HG03442 (cell line): ENCODE data around the gene EXOC3L4.
"Not testable (repeated sequence)": the region's sequence is repeated elsewhere in the genome, so short reads cannot be mapped to it uniquely, and the experiment has no call there.

Experiments
- ATAC-seq: cut with Tn5 transposase; IDR thresholded peaks from one replicate; pipeline ENCODE4 v1.9.1; 2021; ENCODE audit warnings: mild to moderate bottlenecking, moderate library complexity; ENCODE audit not compliant: unreplicated experiment

EXOC3L4 gene

DNA sequence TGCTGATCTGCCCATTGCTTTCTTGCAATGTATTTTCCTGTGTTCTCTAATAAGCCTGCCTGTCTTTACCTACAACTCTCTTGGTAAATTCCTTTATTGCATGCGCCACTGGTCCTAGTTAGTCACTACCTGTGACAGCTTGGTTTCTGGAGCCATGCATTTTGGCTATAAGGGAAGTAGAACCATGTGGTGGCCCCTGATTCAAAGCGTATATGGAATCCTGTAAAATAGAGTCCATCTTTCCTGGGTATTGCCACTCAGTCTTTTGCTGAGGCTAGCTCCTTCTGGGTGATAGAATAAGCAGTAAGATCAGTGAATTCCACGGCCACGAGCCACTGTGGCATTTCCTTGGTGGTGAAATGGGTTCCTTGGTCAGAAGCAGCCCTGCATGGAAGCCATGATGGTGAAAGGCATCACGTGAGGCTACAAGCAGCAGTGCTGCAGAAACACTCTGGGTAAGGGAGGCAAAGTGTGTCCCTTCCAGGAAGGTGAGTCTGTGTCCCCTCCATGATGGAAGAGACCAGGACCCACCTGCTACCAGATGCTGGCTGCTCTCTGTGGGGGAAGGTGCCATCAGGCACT, 48.3 kb downstream of the EXOC3L4 start:
- ATAC-seq, result no peak

DNA sequence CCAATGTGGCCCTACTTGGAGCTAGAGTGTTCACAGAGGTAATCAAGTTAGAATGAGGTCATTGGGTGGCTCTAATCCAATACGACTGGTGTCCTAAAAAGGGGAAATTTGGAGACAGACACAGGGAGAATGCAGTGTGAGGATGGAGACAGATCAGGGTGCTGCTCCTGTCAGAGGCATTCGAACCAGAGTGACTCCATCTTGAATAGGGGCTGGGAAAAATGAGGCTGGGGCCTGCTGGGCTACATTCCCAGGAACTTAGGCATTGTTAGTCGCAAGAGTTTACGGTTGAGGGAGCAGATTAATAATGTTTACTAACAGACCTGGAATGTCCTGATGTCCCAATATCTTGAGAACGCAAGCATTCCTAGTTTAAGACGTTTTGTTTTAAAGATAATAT, 49.0 kb downstream of the EXOC3L4 start:
- ATAC-seq, result no peak

- ATAC-seq, result no peak
Measured at GRCh38 chr14:103144085-103144484, 49.6 kb downstream of the EXOC3L4 start.

DNA sequence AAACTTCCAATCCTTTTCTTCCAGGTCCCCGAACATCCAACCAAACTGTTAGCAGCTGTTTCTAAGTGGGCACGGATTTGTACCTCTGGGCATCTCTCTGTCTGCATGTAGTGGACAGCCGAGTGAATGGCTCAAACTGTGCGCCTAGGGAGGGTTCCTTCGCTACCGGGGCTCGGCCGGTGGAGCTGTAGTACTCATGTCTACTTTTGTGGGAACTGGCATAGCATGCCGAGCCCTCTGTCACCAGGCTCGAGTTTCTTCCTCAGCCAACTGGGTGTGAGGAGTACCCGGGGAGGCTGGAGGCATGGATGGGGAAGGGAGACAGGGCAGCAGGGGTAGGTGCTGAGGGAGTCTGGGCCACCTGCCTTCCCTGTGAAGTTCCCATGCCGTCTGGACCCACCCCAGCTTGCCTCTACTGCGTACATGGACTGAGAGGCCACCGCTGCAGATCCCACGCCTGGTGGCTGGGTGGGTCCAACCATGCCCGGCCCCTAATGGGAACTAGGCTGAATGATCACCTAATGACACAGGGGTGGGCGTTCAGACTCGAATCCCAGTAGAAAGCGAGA, 51.7 kb downstream of the EXOC3L4 start:
- no peak for ATAC-seq

DNA sequence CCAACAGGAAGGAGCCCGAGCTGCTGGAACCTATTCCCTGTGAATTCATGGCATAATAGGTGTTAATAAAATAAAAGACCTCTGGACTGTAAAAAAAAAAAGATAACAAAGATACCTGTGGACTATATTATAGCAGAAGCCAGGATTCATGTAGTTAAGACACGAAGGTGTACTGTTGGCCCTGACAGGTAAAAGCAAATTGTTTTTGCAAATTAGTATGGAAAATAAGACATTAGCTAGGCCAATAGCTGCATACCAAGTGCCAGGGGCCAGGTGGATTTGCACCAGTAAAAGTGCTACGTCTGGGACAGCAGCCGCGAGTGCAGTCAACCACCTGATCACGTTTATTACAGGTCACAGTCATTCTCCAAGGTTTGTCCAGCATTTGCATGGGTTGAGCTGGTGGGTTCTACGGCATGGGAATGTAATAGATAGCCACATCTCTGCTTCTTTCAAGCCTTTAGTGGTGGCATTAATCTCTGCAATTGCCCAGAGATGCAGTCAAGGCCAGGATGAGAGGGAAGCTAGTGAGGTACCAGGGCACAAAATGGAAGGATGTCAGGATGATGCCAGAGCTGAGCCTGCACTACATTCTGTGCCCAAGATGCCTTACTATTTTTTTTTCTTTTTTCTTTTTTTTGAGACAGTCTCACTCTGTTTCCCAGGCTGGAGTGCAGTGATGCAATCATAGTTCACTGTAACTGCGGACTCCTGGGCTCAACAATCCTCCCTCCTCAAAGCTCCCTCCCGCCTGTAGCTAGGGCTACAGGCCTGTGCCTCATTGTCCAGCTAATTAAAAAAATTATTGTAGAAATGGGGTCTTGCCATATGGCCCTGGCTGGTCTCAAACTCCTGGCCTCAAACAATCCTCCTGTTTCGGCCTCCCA, 55.1 kb downstream of the EXOC3L4 start:
- ATAC-seq, result no peak

GRCh38 chr14:103151270-103151945, 56.9 kb downstream of the EXOC3L4 start:
- no peak for ATAC-seq

GRCh38 chr14:103155010-103155409, 60.5 kb downstream of the EXOC3L4 start:
- ATAC-seq, result no peak

- ATAC-seq, result not testable (repeated sequence)
Measured at GRCh38 chr14:103155416-103155815, 60.9 kb downstream of the EXOC3L4 start.

- no peak for ATAC-seq
Measured at GRCh38 chr14:103155826-103156394, 61.4 kb downstream of the EXOC3L4 start.

GRCh38 chr14:103156651-103157378, 62.3 kb downstream of the EXOC3L4 start:
- no peak for ATAC-seq

DNA sequence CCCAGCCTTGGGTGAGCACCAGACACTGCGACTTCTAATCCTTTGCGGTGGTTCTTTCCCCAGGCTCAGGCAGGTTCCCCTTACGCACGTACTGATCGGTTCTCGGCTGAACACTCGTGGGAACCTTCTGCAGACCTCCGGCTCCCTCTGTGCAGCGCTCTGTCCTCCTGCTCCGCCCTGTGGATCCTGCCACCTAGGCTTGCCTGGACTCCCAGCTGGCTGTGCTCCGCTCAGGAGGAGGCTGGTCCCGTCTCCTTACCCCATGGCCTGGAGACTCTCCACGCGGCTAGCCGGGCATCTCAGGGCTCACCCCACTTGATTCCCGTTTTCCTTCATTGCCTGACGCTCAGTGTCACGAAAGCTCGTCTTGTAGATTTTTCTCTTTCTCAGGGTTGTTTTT, 63.4 kb downstream of the EXOC3L4 start:
- no peak for ATAC-seq

DNA sequence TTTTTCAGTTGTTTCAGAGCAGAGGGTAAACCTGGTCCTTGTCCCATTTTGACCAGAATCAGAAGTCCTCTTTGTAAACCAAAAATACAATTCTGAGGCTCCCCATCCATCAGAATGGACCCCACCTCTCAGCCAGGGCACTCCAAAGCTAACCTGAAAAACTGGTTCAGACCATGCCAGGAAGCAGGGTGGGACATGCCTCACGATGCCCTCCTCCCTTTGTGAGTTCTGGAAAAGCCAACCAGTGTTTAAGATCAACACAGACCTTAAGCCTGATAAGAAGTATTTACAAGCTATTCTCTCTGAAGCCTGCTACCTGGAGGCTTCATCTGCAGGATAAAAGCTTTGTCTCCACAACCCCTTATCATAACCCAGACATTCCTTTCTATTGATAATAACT, 64.2 kb downstream of the EXOC3L4 start:
- ATAC-seq, result no peak
